Stimulated activated CD8-positive, alpha-beta memory T cell treated with anti-CD3 and anti-CD28 coated beads, Interleukin-12 subunit alpha, Interleukin-12 subunit beta, amount 100 ng/mL, for 4 hours (primary cell): ENCODE data around the gene SOX18.

Experiments
- DNase-seq: peaks from one replicate; pipeline ENCODE4 v3.0.0-alpha.2; 2020; ENCODE audit warnings: low read depth

SOX18 gene

DNA sequence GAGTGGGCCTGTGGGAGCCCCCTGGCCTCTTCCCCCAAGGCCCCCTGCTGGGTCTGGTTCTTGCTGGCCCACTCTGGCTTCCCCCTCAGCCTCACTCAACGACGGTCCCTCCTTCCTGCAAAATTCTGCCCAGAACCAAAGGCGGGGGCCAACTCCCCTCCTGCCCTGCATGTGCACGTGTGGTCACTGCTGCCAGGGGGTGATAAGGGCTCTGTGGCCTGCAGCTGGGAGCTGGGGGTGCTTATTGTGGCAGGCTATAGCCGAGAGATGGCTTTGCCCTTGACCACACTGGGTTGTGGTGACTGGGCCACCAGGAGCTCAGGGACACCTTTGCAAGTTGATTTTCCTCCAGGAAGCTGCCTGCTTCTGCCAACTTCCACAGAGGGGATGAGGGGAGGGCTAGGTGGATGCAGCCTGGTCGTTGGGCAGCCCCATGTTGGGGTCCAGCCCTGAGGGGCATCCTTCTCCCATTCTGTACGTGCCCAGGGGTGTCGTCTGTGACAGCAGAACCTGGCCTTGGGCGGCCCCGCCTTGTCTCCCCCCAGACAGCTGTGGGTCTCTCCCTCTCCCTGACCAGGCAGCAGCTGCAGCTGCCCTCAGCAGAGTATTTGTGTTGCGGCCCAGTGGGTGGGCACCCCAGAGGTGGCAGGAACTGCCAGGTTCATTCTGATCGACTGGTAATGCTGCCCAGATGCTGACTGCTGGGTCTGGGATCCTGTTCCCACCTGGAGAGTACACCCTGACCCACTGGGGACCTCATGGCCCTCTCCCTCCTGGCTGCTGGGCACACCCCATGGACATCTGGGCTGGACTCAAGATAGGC, 19.2 kb upstream of the SOX18 start:
- no peak for DNase-seq

DNA sequence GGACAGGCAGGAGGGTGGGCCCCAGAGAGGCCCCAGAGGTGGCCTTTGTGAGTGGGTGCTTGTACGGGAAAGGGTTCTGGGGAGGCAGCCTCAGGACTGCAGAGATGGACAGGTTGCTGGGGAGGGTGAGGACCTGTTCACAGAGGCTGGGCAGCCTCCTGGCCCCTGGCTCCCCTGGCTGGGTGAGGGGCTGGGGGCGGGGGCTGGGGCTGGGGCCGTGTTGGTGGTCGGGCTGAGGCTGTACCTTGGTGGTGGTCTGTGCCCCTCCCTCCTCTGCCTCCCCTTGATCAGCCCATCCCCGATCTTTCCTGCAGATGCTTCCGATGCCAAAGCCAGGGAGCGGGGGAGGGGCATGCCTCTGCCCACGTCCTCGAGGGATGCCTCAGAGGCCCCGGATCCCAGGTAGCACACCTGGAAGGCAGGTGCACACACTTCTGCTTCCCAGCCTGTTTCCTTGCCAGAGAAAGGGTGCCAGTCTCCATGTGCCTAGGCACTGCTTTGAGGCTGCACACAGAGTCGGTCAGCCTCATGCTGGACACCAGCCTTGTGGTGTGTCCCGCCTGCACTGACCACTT, 18.4 kb upstream of the SOX18 start:
- DNase-seq = no peak

DNA sequence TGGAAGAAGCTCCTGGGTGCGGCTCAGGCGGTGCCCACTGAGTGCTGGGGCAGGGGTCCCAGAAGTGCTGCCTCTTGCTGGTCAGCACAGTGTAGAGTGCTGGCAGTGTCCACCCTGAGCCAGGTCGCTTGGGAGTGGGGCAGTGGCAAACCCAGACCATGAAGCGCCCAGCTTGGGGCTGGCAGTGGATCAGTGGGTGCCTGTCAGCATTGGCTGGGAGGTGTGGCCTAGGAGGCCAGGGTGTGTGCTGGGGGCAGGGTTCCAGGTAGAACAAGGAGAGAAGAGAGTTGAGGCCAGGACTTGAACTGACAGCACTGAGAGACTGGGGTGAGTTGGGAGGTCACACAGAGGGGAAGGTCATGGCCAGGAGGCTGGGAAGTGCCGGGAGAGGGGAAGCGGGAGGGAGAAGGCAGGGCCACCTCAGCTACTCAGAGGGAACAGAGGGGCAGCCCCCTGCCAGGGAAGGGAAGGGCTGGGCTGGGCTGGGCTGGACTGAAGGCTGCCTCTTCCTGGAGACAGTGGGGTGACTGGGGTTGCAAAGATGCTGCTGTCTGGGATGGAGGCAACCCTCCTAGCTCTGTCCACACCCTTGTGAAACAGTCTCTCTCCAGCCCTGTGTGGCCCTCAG, 17.7 kb upstream of the SOX18 start:
- DNase-seq = no peak

DNA sequence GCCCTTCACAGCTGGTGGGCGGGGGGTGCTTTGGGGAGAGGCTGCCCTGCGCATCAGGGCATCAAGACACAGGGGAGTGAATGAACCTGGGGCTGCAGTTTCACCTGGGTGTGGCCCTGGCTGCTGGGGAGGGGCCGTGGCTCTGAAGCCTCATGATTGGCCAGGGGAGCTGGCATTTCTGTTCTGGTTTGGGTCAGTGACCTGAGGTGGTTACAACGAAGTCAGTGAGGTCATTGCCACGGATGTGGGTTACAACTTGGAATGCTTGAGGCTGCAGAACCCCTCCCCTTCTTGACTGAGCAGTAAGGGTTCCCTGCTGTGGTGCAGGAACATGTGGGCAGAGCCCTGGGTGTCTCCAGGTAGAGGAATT, 16.5 kb upstream of the SOX18 start:
- DNase-seq = no peak

DNA sequence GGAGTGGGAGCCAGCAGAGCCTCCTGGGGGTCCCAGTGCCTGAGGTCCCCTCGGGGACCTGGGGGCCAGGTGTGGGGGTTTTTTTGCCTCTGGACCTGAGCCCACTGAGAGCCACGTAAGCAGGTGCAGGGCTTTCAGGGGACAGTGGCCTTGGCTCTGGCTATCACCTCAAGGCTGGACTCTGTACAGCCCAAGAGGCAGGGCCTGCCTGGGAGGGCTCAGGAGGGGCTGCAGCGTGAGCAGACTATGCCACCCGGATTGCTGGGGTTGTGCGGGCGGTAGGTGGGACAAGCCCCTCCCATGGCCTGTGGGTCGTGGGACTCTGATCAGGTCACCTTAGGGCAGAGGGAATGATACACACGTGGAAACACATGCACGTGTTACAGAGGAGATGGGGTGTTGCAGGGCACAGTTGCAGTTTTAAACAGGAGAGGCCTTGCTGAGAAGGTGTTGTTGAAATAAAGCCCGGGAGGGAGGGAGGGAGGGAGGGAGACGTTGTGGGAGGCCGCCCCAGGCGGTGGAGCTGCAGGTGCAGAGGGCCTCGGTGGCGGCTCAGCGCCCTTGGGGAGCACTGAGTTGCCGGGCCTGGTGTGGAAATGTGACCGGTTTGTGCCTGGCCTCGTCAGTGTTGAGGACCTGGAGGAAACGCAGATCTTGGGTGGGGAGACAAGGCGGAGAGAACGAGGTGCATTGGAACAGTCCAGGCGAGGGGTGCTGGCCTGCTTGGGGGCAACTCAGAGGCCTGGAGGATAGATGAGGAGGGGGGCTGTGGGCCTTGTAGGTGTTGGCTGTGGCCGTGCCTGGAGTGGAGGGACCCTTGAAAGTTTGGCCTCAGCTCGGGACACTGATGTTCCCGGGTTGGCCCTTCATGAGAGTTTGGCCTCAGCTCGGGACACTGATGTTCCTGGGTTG, 15.9 kb upstream of the SOX18 start:
- DNase-seq = no peak

DNA sequence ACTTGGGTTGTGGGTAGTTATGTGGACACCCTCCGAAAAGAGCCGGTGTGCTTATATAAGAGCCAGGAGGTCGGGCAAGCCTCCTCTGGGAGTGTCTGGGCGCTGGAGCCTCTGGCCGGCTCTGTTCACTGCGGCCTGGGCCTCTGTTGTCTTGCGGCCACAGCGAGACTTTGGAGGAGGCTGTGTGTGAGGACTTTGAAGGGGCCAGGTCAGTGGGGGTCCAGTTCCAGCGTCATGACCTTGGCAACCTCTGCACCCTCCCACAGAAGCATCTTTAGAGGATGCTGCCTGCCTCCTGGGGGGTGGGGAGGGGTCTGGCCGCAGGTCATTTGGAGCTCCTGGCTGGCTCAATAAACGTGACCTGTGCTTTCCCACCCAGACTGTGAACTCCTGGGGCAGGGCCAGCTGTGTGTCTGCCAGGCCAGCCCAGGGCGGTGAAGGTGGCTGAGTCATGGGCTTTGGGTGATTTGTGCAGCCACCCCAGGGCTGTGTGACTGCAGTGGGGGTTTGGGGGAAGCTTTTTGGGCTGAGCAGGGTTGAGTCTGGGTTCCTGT, 14.8 kb upstream of the SOX18 start:
- DNase-seq = no peak

DNA sequence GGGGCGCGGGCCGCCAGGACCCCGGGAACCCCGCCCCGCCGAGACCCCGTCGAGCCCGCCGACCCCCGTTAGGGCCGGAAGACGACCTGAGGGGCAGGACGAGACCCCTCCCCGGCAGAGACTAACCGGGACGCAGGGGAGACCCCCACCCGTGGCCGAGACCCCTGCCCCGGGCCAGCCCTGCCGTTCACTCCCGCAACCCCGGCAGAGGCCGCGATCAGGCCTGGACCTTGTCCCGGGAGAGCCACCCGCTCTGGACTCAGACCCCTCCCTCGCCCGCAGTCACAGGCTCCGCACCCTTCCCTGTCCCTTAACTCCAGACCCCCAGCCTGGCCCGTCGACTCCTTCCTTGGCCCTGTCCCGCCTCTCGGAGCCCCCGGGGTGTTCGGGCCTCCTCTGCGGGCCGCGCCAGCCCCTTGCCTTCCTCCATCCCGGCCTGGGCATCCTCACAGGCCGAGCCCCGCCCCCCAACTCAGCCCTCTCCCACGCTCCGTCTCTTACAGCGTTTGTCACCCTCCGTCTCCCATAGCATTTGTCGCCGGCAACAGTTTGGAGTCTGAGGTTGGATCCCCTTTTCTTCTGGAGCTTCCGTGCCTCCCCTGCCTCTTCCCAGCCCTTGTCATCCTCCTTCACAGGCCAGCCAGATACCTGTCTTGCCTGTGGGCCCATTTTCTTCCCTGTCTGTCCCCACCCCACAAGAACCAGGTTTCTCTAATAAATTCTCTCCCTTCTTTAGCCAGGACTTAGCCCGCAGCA, 14.1 kb upstream of the SOX18 start:
- no peak for DNase-seq

DNA sequence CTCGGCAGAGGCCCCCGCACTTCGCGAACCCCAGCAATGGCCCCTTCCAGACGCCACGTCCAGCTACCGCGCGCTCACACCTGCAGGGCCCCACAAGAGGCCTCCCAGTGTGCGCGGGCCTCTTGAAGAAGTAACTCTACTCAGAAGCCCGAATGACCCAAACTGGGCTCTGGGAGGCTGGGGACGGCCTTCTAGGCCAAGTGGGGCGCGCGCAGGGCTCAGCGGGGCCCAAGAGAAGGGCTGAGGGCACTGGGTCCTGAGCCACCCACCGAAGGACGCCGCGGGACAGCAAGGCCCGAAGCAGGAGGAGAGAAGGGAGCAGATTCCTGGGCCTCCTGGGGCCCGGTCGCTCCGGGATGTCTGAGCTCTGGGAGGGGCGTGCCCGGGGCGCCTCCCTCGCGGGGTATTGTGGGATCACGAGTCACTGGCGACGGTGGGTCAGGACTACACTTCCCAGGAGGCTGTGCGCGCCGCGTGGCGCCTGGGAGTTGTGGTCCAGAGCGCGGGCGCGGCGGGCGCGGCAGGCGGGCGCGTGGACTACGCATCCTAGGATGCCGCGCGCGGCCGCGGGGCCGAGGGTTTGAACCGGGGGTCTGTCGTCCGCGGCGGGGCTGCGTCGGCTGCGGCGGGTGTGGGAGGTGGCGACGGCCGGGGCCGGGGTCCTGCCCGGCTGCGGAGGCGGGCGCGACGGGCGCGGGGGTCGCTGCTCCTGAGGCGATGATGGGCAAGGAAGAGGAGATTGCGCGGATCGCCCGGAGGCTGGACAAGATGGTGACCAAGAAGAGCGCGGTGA, 13.4 kb upstream of the SOX18 start, which contains the start of gene TCEA2:
TSS of gene TCEA2 (plus strand) at position 603 of the 793 bp plus-strand sequence. CDS start at position 718, 115 bp downstream.
- DNase-seq = peak; percentile 88

DNA sequence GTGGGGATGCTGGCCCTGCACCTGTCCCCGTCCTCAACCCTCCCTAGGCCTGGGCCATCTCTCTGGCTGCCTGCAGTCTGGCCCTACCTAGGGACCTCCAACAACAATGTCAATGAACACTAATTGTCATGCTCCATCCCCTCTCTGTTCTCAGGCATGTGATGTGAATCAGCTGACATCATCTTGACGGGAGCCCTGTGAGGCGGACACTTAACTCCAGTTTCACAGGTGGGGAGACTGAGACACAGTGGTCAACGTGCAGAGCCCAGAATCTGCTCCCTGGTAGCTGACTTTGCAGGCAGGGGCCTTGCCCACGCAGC, 12.8 kb upstream of the SOX18 start:
- no peak for DNase-seq

DNA sequence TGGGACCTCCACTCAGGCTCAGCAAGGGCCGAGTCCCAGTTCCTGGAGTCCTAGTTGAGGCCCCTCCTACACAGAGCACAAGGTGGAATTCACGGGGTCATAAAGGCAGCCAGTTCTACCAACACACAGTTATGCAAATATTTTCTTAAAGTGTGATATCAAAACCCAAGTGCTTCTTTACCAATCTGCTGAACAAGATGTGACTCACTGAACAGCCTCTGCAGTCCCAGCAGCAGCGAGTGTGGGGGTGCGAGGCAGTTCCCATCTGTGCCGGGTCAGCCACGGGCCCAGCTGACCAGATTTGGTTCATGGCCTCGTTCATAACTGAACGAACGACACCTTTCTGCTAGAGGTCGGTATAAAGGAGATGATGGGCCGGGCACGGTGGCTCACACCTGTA, 9.1 kb upstream of the SOX18 start:
- no peak for DNase-seq

DNA sequence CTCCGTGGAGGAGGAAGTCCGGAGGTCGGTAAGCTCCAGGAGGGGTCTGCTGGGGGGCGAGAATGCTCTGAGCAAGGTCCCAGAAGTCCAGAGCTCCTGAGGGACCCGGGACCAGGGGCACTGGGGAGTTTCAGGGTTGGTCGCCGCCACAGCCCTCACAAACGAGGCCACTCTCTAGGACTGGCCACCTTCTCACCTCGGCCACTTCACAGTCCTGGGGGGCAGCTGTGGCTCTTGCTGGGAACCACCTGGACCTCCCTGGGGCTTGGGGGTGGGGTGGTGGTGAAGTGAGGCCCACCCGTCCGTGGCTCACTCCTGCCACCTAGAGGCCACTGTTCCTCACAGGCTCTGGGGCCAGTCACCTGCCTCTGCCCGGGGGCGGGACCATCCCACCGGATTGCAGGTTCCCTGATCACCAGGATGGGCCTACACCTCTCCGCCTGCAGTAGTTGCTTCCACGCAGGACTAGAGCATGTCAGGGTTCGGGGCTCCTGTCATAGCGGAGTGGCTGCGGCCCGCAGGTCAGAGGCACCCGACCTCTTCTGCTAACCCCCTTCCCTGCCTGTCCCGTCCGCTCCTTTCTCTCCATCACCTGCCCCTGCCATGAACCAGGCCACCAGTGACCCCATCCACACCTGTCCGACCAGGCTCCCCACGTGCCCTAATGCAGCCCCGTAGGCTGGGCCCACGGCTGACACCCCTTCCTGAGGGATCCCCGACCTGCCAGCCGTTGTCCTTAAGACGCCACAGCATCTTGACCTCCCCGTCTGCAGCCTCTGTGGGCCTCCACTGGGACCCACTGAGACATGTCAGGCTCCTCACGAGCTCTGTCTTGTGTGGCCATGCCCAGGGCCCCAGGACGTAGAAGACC, 8.4 kb upstream of the SOX18 start:
- peak; percentile 62 for DNase-seq

DNA sequence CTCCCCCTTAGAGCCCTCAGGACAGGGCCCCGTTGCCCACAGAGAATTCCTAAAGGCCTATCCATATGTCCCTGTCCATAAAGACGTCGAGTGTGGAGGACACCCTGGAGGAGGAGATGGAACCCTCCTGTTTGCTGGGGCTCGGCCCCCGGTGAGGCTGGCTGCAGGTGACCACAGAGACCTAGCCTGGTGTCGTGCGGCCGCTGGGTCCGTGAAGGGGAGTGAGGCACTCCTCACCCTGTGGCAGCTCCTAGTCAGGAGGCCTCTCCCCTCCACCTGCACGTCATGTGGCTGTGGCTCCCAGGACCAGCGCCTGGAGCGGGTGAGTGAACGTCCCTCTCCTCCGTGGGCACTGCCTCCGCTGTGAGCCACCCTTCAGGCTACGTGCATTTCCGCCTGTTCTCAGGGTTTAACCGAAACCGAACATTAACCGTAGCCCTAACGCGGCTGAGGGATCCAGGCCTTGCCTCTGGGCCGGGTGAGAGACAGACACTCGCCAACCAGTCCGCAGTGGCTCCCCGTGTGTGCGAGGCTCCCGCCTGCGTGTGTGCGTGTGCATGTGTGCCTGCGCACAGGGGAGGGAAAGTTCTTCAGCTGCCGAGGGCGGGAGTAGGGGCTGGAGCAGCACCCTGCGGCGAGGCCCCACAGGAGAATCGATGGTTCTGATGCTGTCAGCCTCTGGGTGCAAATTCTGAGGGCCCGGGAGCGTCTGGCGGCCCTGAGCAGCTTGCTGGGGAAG, 7.6 kb upstream of the SOX18 start:
- no peak for DNase-seq

DNA sequence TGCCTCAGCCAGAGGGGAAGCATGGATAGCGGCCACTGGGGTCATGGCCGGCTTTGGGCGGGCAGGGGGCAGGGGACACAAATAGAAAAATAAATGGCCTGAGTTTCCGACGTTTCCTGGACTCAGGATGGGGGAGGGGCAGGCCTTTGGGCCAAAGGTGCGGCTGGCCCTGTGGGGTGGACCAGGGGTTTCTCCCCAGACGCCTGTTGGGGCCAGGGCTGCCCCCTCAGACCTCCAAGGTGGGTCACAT, 7.1 kb upstream of the SOX18 start:
- no peak for DNase-seq

DNA sequence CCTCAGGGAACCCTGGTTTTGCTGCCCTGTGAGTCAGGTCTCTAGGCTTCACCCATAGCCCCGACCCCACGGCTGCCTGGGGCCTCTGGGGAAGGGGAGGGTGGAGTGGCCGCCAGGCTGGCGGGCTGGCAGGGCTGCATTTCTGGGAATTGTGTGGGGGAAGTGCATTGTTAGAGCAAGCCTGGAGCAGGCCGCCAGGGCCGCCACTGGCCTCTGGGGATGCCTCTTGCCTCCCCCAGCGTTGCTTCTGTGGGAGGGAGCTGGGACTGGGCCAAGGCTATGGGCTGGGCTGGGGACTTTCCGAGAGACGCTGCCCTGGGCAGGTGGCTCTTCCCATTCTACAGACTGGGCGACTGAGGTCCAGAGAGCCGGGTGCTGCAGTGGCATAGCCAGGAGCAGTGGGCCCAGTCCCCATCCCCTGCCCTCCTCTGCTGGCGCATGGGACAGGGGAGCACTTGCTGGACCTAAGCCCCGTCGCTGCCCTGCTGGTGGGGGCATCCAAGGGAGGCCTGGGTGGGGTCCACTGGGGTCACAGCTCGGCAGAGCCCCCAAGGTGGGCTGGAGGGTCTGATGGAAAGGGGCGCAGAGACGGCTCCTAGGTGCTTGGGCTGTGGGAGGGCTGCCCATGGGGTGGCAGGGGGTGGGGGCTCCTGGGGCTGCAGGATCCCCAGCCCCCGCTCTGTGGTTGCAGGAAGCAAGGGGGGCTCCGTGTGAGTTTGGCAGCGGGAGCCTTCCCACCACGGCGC, 6.6 kb upstream of the SOX18 start:
- DNase-seq = no peak

DNA sequence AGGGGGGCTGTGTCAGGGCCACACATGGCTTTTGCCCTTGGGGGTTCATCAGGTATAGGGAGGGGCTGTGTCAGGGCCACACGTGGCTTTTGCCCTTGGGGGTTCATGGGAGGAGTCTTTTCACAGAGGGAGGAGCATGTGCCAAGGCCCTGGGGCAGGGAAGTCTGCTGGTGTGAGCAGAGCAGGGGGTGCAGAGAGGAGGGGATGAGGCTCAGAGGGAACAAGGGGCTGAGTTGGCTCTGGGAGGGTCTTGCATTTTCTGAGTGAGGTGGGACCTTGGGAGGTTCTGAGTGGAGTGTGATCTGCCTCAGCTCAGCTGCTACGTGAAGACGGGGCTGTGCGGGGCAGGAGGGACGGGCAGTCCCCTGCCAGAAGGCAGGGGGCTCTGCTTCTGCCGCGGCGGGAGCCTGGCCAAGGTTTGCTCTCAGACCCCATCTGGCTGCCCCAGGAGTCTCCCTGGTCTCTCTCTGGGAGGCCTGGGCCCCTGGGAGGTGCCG, 6.0 kb upstream of the SOX18 start:
- no peak for DNase-seq

DNA sequence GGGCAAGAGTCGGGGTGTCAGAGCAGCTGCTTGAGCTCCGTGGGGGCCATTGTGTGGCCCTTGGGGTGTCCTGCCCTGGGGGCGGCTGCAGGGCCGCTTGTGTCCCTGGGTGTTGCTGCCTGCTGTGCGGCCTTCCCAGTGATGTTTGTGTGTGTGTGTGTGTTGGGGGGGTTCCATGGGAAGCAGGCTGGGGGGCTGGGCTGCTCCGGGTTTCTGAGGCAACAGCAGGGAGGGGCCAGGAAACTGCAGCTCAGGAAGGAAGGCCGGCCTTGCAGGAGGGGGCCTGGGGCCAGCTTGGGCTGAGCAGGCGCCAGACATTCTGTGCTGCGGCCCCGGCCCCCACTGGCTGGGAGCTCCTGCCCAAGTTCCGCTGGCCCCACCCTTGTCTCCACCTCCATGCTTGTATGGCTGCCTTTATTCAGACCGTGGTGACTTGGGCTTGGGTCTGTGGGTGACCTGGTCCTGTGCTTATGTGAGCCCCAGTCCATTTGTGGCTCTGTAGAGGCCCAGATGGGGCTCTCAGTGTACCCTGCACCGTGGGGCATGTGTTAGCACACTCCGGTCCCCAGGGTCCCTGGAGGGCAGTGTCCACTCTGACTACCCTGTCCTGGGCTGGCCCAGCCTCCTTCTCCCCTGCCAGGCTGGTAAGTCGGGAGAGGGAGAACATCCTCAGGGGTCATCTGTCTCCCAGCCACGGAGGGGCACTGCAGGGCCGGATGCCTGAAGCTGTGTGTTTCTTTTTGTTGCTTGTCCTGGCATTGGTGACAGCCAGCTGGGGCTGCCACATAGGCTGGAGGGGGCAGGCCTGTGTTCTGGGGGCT, 4.6 kb upstream of the SOX18 start:
- DNase-seq = no peak
